ENCODE data around the gene INPP5D. TPM values are rescaled to one million over a fixed set of nuclear protein-coding genes. Genes with fewer than 3 reads are reported as not detected.

INPP5D gene
- total RNA-seq, 1 experiment from 2014 or later: 12.7 TPM

- no peak overlapping the region for H3K27ac ChIP-seq (ENCODE audit: insufficient read length, low read depth, low read length)
- no peak overlapping the region for H3T11ph ChIP-seq (ENCODE audit: low read length)
- no peak overlapping the region for H2BK120ac ChIP-seq (ENCODE audit: low read depth, low read length, poor library complexity, severe bottlenecking)
- no peak overlapping the region for H2BK5ac ChIP-seq (ENCODE audit: insufficient read length, low read length)
- no peaks in the 10 kb centered on the region for H3K36me3 Mint-ChIP-seq (ENCODE audit: insufficient read depth in 1 of 3, low read depth in 3 of 3)
- no peak overlapping the region for H4K5ac ChIP-seq (ENCODE audit: insufficient read length, low read depth, low read length)
- no peak overlapping the region for H3K56ac ChIP-seq (ENCODE audit: insufficient read length, low read depth, low read length)
- no peak overlapping the region for H3K4me3 Mint-ChIP-seq
- no peaks in the 10 kb centered on the region for H3K79me1 ChIP-seq (ENCODE audit: insufficient read depth, low read depth, low read length, poor library complexity, severe bottlenecking)
- H3K4me1 Mint-ChIP-seq: peaks cover 9 to 20% of the 10 kb centered on the region in 2 experiments
- H2AK5ac ChIP-seq (ENCODE audit: insufficient read length, low read length): no peak overlapping the region
- no peak overlapping the region for H3K14ac ChIP-seq (ENCODE audit: insufficient read depth, low read length)
- TF ChIP-seq, protein P1, sequence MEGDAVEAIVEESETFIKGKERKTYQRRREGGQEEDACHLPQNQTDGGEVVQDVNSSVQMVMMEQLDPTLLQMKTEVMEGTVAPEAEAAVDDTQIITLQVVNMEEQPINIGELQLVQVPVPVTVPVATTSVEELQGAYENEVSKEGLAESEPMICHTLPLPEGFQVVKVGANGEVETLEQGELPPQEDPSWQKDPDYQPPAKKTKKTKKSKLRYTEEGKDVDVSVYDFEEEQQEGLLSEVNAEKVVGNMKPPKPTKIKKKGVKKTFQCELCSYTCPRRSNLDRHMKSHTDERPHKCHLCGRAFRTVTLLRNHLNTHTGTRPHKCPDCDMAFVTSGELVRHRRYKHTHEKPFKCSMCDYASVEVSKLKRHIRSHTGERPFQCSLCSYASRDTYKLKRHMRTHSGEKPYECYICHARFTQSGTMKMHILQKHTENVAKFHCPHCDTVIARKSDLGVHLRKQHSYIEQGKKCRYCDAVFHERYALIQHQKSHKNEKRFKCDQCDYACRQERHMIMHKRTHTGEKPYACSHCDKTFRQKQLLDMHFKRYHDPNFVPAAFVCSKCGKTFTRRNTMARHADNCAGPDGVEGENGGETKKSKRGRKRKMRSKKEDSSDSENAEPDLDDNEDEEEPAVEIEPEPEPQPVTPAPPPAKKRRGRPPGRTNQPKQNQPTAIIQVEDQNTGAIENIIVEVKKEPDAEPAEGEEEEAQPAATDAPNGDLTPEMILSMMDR (conservative IDR thresholded peaks at IDR 0.05): no peak
- H3K4me2 ChIP-seq (ENCODE audit: insufficient read depth, insufficient read length, low read length): no peak overlapping the region
- no CpG with 5 or more reads among the region's 6 CpGs for WGBS (ENCODE audit: extremely low coverage, insufficient read length, low lambda C conversion rate)
- H3K27me3 ChIP-seq (ENCODE audit: insufficient read depth, low read length): no peaks in the 10 kb centered on the region
- no peak for DNase-seq
- H4K91ac ChIP-seq (ENCODE audit: insufficient read length, low read depth, low read length): no peak overlapping the region
- H2BK20ac ChIP-seq (ENCODE audit: low read depth, low read length, poor library complexity, severe bottlenecking): no peak overlapping the region
- no peaks in the 10 kb centered on the region for H3K79me2 ChIP-seq (ENCODE audit: insufficient read depth, low read length)
- H3K23me2 ChIP-seq (ENCODE audit: insufficient read length, low read depth, low read length, poor library complexity, severe bottlenecking): no peaks in the 10 kb centered on the region
- no peak overlapping the region for H2BK15ac ChIP-seq (ENCODE audit: low read depth, low read length)
- no peaks in the 10 kb centered on the region for H4K20me1 ChIP-seq (ENCODE audit: control insufficient read depth, insufficient read depth, insufficient read length)
- no peaks in the 10 kb centered on the region for H3K9me3 ChIP-seq (ENCODE audit: control insufficient read depth, low read depth, low read length)
- no peak overlapping the region for H3K23ac ChIP-seq (ENCODE audit: insufficient read length, low read depth, low read length)
- no peaks in the 10 kb centered on the region; the same call in 1 of the 2 replicates for H3K27me3 Mint-ChIP-seq (ENCODE audit: low read depth)
- peaks cover 3% of the 10 kb centered on the region; the same call in 1 of the 2 replicates for H3K4me1 ChIP-seq (ENCODE audit: insufficient read depth, low read length)
- no peak overlapping the region for H3K9ac ChIP-seq (ENCODE audit: extremely low read depth, insufficient read length, low read length)
- no peaks in the 10 kb centered on the region for H3K9me3 Mint-ChIP-seq
- no peak overlapping the region for H3K18ac ChIP-seq (ENCODE audit: insufficient read length, low read depth, low read length)
- no peak overlapping the region for H3K4ac ChIP-seq (ENCODE audit: low read depth, low read length)
- H2AFZ ChIP-seq (ENCODE audit: low read length): no peak overlapping the region
- no peak overlapping the region for H4K8ac ChIP-seq (replicated peaks; ENCODE audit: insufficient read length, low read depth, low read length)
- no peak overlapping the region for H2BK12ac ChIP-seq (ENCODE audit: insufficient read length, low read depth, low read length)
- H3K27ac Mint-ChIP-seq: no peak overlapping the region; a peak in 1 of 7 replicates
Measured at GRCh38 chr2:233090879-233091278, 30.7 kb downstream of the INPP5D start.
